Caco-2 (cell line): ENCODE results near the gene SLC5A6. TPM values are rescaled to one million over a fixed set of nuclear protein-coding genes. Genes with fewer than 3 reads are reported as not detected.

ENCODE experiments used
- BruUV-seq: library from RNA; stranded (reverse); fragments of 400-500 nt; replicated peaks from 2 replicates; lab custom pipeline; 2021; lab: Mats Ljungman, UMichigan
- CTCF ChIA-PET: fragments of 300-600 bp; sonication (Branson Sonifier 250); formaldehyde crosslinking; loops from one replicate; lab custom pipeline; 2022; ENCODE audit warnings: antibody characterized with exemption; lab: Charles Lee
- POLR2A ChIA-PET: fragments of 300-600 bp; sonication (Branson Sonifier 250); formaldehyde crosslinking; loops from one replicate; lab custom pipeline; 2022; ENCODE audit warnings: antibody characterized with exemption; lab: Charles Lee
- DNase-seq, 2 experiments: peaks; one replicate each; pipeline versions ENCODE4 v3.0.0 to v3.0.0-alpha.2; 2020 to 2022
- H3K27me3 ChIP-seq: replicated peaks from 2 replicates; pipeline ENCODE4 v1.6.0; 2011; ENCODE audit warnings: low read length; ENCODE audit not compliant: control insufficient read depth, insufficient read depth
- H3K36me3 ChIP-seq: 2 replicates; pipeline ENCODE4 v1.5.1; 2011; ENCODE audit warnings: low read length; ENCODE audit not compliant: control insufficient read depth, insufficient read depth
- H3K4me1 ChIP-seq: fragments of 250-450 bp; sonication (Bioruptor Pico); 2 replicates; pipeline ENCODE4 v1.5.1; 2020; ENCODE audit warnings: mild to moderate bottlenecking
- H3K4me3 ChIP-seq: 2 replicates; pipeline ENCODE4 v1.5.1; 2011; ENCODE audit warnings: low read depth, mild to moderate bottlenecking, control low read depth, low read length
- H3K9me3 ChIP-seq: fragments of 250-450 bp; sonication (Bioruptor Pico); 2 replicates; pipeline ENCODE4 v1.5.1; 2020; ENCODE audit warnings: mild to moderate bottlenecking, moderate library complexity
- H3K27ac Mint-ChIP-seq: one replicate; pipeline ENCODE4 v1.8.0; 2022; ENCODE audit warnings: mixed read lengths; ENCODE audit not compliant: unreplicated experiment
- H3K27me3 Mint-ChIP-seq: one replicate; pipeline ENCODE4 v1.8.0; 2022; ENCODE audit warnings: mixed read lengths; ENCODE audit not compliant: insufficient read depth, unreplicated experiment
- H3K36me3 Mint-ChIP-seq: one replicate; pipeline ENCODE4 v1.8.0; 2022; ENCODE audit warnings: mild to moderate bottlenecking, mixed read lengths; ENCODE audit not compliant: insufficient read depth, unreplicated experiment
- H3K4me1 Mint-ChIP-seq: one replicate; pipeline ENCODE4 v1.8.0; 2022; ENCODE audit warnings: low read depth, mixed read lengths; ENCODE audit not compliant: unreplicated experiment
- H3K4me3 Mint-ChIP-seq: one replicate; pipeline ENCODE4 v1.8.0; 2022; ENCODE audit warnings: mild to moderate bottlenecking, moderate library complexity, mixed read lengths; ENCODE audit not compliant: unreplicated experiment
- H3K9me3 Mint-ChIP-seq: one replicate; pipeline ENCODE4 v1.8.0; 2022; ENCODE audit warnings: mixed read lengths; ENCODE audit not compliant: unreplicated experiment
- intact Hi-C: fragments of 100-400 bp; cut with micrococcal nuclease; formaldehyde crosslinking; loops from one replicate; pipeline ENCODE4 v1.10.0; 2022; ENCODE audit not compliant: unreplicated experiment
- total RNA-seq: library from RNA; stranded (reverse); gene quantifications from 2 replicates; pipeline ENCODE4 v1.2.3, GENCODE V29; 2022
- TF ChIP-seq, protein P1 (sequence below), 2 experiments: fragments of 200-600 bp in 1 of 2; IDR thresholded peaks; 1 replicate in 1 of 2; 2 replicates in 1 of 2; pipeline versions ENCODE4 v1.5.1 to v1.8.0; 2011 to 2022; ENCODE audit warnings: antibody characterized with exemption in 1 of 2, control low read depth in 1 of 2, inconsistent platforms in 1 of 2, low read depth in 1 of 2, low read length in 1 of 2, mild to moderate bottlenecking in 1 of 2, moderate library complexity in 1 of 2; ENCODE audit not compliant: insufficient read depth in 1 of 2, severe bottlenecking in 1 of 2, unreplicated experiment in 1 of 2

The SLC5A6 gene
- total RNA-seq, 1 experiment from 2014 or later, result 98.2 TPM

DNA sequence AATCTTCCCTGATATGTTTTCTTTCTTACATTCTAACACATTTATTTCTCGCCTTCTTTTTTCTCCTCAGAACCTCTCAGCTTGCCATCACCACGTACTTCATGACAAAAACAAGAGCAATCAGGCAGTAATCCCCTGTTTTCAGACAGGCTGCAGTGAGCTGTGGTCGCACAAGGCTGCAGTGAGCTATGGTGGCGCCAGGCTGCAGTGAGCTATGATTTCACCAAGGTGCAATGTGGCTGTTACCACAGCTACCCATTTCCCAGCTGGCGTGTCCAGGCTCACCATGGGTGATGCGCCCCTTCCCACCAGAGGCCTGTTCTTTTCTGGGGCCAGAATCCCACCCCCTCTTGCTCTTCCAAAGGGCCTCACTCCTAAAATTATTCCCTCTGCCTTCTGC is 37.4 kb downstream of the SLC5A6 start:
- no peak overlapping the region for H3K27ac Mint-ChIP-seq
- CTCF ChIA-PET, result interaction anchor here (1.2 to 1.4 kb wide), 3 partner anchors 17 to 41 kb away, joined by 3 to 4 read pairs (median 3); no protein-coding TSS in a partner anchor
- H3K4me3 Mint-ChIP-seq, result no peak overlapping the region
- no peaks in the 10 kb centered on the region for H3K27me3 Mint-ChIP-seq
- Histone ChIP-seq H3K4me1 (no peaks in the 10 kb centered on the region), H3K36me3 (no peaks in the 10 kb centered on the region), H3K4me3 (no peak overlapping the region), H3K27me3 (no peaks in the 10 kb centered on the region), H3K9me3 (no peaks in the 10 kb centered on the region)
- intact Hi-C loops, result no loop called here
- no peaks in the 10 kb centered on the region for H3K4me1 Mint-ChIP-seq
- no TSS peak for BruUV-seq
- no peak for DNase-seq
- H3K36me3 Mint-ChIP-seq, result no peaks in the 10 kb centered on the region
- TF ChIP-seq, protein P1, sequence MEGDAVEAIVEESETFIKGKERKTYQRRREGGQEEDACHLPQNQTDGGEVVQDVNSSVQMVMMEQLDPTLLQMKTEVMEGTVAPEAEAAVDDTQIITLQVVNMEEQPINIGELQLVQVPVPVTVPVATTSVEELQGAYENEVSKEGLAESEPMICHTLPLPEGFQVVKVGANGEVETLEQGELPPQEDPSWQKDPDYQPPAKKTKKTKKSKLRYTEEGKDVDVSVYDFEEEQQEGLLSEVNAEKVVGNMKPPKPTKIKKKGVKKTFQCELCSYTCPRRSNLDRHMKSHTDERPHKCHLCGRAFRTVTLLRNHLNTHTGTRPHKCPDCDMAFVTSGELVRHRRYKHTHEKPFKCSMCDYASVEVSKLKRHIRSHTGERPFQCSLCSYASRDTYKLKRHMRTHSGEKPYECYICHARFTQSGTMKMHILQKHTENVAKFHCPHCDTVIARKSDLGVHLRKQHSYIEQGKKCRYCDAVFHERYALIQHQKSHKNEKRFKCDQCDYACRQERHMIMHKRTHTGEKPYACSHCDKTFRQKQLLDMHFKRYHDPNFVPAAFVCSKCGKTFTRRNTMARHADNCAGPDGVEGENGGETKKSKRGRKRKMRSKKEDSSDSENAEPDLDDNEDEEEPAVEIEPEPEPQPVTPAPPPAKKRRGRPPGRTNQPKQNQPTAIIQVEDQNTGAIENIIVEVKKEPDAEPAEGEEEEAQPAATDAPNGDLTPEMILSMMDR (IDR thresholded peaks at IDR 0.05; ENCODE audit: insufficient read depth in 1 of 2, low read depth in 1 of 2, low read length in 1 of 2, severe bottlenecking in 1 of 2, unreplicated experiment in 1 of 2), result no peak
- POLR2A ChIA-PET, result interaction anchor here (0.5 to 0.6 kb wide), 2 partner anchors 38 to 39 kb away, joined by 4 read pairs; no protein-coding TSS in a partner anchor
- H3K9me3 Mint-ChIP-seq, result no peaks in the 10 kb centered on the region

DNA sequence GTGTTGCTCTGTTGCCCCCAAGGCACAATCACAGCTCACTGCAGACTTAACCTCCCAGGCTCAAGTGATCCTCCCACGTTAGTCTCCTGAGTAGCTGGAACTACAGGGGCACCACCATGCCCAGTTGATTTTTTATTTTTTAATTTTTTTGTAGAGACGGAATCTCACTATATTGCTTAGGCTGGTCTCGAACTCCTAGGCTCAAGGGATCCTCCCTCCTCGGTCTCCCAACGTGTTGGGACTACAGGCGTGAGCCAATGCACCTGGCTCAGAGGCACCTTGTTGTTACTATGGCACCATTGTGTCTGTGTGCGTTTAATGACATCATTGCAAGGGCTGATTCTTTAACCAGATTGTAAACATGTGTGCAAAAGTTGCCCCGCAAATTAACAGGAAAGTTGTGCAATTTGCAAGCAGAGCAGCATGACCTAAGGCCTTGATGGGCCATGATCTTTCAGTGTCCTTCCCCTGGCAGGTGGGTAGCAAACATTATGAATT is 40.7 kb downstream of the SLC5A6 start:
- Histone ChIP-seq H3K36me3 (no peaks in the 10 kb centered on the region), H3K4me3 (no peak overlapping the region), H3K27me3 (no peaks in the 10 kb centered on the region), H3K4me1 (no peaks in the 10 kb centered on the region), H3K9me3 (no peaks in the 10 kb centered on the region)
- no TSS peak for BruUV-seq
- H3K4me3 Mint-ChIP-seq, result no peak overlapping the region
- CTCF ChIA-PET, result interaction anchor here (0.7 to 1.0 kb wide), 2 partner anchors 20 to 77 kb away, joined by 3 to 4 read pairs; no protein-coding TSS in a partner anchor
- TF ChIP-seq, protein P1 (IDR thresholded peaks at IDR 0.05; ENCODE audit: insufficient read depth in 1 of 2, low read depth in 1 of 2, low read length in 1 of 2, severe bottlenecking in 1 of 2, unreplicated experiment in 1 of 2), result no peak
- no peaks in the 10 kb centered on the region for H3K4me1 Mint-ChIP-seq
- H3K9me3 Mint-ChIP-seq, result no peaks in the 10 kb centered on the region
- POLR2A ChIA-PET, result no interaction called here
- no peaks in the 10 kb centered on the region for H3K27me3 Mint-ChIP-seq
- no peak for DNase-seq
- H3K36me3 Mint-ChIP-seq, result no peaks in the 10 kb centered on the region
- intact Hi-C loops, result no loop called here
- no peak overlapping the region for H3K27ac Mint-ChIP-seq

DNA sequence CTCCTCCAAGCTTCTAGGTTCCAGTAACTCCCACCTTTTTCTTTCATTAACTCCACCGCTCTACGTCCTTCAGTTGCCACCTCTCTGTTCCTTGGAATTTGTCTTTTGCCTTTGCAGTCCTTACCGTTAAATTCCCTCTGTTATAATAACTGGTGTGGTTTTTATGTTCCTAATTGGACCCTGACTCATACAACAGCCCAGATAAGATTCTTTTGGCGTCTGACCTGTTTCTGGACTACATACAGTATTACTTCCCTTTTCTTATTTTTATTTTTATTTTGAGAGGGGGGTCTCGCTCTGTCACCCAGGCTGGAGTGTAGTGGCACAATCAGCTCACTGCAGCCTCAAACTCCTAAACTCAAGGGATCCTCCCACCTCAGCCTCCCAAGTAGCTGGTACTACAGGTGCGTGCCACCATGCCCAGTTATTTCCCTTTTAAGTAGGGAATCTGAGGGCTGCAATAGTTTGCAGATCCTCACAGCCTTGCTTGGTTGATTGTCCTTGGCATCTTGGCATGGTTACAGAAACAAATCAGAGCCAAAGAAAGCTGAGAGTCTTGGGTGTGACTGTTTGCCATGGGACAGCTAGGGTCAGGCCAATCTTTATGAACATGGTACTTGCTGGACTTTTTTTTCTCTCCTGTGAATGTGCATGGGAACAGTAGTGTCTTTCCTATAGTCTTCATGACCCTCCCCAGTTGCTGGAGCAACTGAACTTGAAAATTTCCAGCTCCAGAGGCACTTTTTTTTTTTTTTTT is 41.3 kb downstream of the SLC5A6 start:
- Mint-ChIP-seq H3K4me3 (no peak overlapping the region), H3K4me1 (no peaks in the 10 kb centered on the region), H3K36me3 (no peaks in the 10 kb centered on the region), H3K9me3 (no peaks in the 10 kb centered on the region), H3K27me3 (no peaks in the 10 kb centered on the region), H3K27ac (no peak overlapping the region)
- no TSS peak for BruUV-seq
- Histone ChIP-seq H3K36me3 (no peaks in the 10 kb centered on the region), H3K27me3 (no peaks in the 10 kb centered on the region), H3K4me3 (no peak overlapping the region), H3K4me1 (no peaks in the 10 kb centered on the region), H3K9me3 (no peaks in the 10 kb centered on the region)
- CTCF ChIA-PET, result interaction anchor here (0.7 to 1.8 kb wide), 6 partner anchors 17 to 76 kb away, joined by 3 to 9 read pairs (median 4); no protein-coding TSS in a partner anchor
- TF ChIP-seq, protein P1 (IDR thresholded peaks at IDR 0.05; ENCODE audit: insufficient read depth in 1 of 2, low read depth in 1 of 2, low read length in 1 of 2, severe bottlenecking in 1 of 2, unreplicated experiment in 1 of 2), result no peak
- POLR2A ChIA-PET, result no interaction called here
- intact Hi-C loops, result loop anchor here (1.0 kb wide), 1 partner anchor 21 kb away; no protein-coding TSS in a partner anchor
- DNase-seq, result no peak
